Activated T-cell treated with anti-CD3 and anti-CD28 coated beads for 24 hours (primary cell): ENCODE data around the gene NBAS.
"Not testable (repeated sequence)": the region's sequence is repeated elsewhere in the genome, so short reads cannot be mapped to it uniquely, and the experiment has no call there.

Experiments used
- DNase-seq: peaks from one replicate; pipeline ENCODE4 v3.0.0-alpha.2; 2020; ENCODE audit warnings: low read depth

Gene NBAS

GRCh38 chr2:15460112-15460620 is 101.0 kb downstream of the NBAS start:
- no peak for DNase-seq

- no peak for DNase-seq
Measured at GRCh38 chr2:15458277-15458676, 102.9 kb downstream of the NBAS start.

DNA sequence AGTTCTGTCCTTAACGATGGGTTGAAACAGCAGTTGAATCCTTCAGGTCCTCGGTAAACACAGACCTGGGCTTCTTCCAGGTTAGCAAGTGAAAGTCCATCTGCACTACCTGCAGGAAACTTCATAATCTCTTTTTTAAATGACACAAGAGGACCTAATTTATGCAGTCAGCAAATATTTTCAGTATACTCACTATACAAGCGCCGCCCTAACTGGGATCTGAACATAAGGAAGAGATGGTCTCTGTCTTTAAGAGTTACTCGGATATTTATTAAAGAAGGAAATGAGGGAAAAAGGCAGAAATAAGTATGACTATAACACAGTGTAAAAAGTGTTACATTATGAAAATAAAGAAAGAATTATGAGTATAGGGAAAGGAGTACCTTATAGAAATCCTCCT is 103.3 kb downstream of the NBAS start:
- DNase-seq, result no peak

- no peak for DNase-seq
Measured at GRCh38 chr2:15456352-15456751, 104.8 kb downstream of the NBAS start.

GRCh38 chr2:15450808-15451207 is 110.3 kb downstream of the NBAS start:
- no peak for DNase-seq

- DNase-seq, result no peak
Measured at GRCh38 chr2:15449556-15450236, 111.4 kb downstream of the NBAS start.

DNA sequence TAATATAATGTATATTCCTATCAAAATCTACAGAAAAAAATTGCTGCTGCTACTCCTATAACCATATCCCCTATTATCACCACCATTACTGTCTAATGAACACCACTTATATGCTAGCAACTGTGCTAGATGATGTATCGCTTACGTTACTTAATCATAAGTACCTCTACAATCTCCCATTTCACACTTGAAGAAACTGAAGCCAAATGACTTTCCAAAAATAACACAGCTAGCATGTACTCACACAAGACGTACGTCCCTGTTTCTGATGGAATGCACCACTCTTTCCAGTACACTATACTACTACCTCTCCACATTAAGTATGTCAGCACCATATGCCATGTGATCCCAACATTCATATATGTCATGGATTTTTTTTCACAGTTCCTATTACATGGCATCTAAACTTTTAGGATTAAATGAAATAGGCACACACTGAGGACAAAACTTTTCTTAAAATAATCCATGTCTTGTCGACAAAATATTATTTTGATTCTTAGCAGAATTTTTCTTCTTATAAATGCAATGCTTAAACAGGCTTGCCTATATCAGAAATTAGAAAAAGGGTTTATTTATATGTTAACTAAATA is 112.8 kb downstream of the NBAS start:
- no peak for DNase-seq

DNA sequence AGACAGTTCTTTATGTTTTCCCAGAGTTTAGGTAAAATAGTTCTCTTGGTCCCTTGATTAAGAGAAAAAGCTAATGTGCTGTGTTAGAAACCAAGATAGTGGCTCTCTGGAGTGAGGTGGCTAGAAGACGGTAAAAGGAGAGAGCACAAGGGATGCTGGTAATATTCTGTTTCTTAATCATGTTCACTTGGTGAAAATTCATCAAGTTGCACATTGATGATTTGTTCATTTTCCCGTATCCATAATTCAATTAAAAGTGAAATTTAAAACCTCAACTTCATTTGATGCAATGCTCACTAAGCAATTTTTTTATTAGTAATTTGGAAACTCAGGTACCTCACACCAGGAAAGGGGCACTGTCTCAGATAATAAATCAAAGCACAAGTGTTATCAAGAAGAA is 113.8 kb downstream of the NBAS start:
- DNase-seq, result no peak

GRCh38 chr2:15446961-15447360 is 114.2 kb downstream of the NBAS start:
- no peak for DNase-seq

DNA sequence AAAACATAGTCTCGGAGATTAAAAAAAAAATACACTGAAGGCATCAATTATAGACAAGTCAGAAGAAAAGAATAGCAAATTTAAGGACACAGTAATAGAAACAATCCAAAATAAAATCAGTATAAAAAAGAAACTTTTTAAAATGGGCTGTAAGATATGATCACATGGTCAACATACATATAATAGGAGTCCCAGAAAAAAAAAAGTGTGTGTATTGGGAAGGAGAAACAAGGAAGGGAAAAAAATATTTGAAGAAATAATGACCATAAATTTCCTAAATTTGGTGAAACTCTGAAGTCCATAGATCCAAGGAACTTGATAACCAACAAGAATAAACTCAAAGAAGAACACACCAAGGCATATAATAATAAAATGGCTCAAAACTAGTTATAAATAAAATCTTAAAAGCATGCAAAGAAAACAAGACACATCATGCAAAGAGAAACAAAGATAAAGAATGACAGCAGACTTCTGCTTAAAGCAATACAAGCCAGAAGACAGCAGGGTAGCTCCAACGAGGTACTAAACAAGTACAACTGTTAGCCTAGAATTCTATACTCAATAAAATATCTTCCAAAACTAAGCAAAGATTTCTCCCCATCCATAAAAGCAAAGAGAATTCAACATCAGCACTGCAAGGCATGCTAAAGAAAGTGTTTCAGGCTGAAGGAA is 115.1 kb downstream of the NBAS start:
- DNase-seq, result no peak

DNA sequence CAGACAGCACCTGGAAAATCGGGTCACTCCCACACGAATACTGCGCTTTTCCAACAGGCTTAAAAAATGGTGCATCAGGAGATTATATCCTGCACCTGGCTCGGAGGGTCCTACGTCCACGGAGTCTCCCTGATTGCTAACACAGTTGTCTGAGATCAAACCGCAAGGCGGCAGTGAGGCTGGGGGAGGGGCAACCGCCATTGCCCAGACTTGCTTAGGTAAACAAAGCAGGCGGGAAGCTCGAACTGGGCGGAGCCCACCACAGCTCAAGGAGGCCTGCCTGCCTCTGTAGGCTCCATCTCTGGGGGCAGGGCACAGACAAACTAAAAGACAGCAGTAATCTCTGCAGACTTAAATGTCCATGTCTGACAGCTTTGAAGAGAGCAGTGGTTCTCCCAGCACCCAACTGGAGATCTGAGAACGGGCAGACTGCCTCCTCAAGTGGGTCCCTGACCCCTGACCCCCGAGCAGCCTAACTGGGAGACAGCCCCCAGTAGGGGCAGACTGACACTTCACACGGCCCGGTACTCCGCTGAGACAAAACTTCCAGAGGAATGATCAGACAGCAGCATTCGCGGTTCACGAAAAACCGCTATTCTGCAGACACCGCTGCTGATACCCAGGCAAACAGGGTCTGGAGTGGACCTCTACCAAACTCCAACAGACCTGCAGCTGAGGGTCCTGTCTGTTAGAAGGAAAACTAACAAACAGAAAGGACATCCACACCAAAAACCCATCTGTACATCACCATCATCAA is 121.2 kb downstream of the NBAS start:
- DNase-seq, result not testable (repeated sequence)

DNA sequence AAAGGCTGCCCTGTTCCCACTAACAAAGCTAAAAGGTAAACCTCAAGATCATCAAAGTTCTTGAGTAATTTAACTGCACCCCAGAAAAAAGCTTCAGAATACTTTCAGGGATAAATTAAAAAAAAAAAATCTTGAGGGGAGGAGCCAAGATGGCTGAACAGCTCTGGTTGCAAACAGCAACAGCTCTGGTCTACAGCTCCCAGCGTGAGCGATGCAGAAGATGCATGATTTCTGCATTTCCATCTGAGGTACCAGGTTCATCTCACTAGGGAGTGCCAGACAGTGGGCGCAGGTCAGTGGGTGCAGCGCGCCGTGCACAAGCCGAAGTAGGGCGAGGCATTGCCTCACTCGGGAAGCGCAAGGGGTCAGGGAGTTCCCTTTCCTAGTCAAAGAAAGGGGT is 121.8 kb downstream of the NBAS start:
- not testable (repeated sequence) for DNase-seq

GRCh38 chr2:15436195-15436594 is 124.9 kb downstream of the NBAS start:
- no peak for DNase-seq

DNA sequence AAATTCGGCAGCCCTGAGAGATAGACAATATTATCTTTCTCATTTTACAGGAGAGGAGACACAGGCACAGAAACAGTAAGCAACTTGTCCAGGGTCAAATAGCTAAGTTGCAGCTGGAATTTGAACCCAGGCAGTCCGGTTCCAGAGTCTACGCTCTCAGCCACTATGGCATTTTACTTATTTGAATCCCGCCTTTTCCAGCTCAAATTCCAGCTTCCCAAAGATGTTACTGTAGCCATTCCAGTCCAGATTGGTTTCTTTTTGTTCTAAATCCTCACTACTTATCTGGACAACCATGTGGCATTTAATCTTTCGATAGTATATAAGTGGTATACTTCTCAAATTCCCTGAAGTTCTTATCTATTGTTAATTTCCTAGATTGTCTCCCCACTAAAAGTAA is 125.7 kb downstream of the NBAS start:
- DNase-seq, result no peak

DNA sequence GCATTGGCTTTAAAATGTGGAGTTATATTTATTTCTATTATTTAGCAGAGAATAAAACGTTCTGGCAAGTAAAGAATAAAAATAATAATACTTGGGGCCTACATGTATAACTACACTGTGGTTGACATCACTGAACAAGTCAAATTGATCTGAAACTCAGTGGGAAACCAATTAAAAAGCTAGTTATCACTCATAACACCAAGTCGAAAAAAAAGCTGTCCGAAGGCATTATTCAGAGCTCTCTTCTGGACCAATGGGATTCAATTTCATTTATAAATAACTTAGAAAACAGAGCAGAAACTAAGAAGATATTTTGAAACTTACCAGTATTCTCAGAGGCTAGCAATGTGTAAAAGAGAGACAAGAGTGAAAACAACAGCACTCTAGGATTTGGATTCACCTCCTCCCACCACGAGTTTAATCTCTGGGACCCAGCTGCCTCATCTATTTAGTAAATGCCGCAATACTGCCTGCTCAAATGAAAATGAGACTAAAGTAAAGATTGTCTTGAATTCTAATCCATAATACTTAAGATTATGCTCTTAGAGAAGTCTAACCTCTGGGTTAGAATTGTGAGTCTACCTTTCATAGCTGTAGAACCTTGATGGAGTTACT is 128.4 kb downstream of the NBAS start:
- no peak for DNase-seq

- DNase-seq, result no peak
Measured at GRCh38 chr2:15429032-15429431, 132.1 kb downstream of the NBAS start.

DNA sequence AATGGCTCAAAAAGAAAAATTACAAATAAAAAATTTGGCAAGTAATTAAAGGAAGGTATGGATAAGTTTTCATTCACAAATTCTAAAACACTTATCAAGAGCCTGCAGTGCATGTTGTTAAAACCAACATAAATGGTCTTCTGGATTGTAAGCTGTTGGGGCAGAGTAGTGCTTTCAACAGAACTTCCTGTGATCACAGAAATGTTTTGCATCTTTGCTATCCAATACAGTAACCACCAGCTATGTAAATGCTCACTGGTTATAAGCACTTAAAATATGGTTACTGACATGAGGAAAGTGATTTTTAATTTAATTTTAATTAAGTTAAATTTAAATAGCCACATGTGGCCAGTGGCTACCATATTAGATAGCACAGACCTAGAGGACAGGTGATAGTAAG is 133.1 kb downstream of the NBAS start:
- DNase-seq, result no peak

GRCh38 chr2:15426606-15427005 is 134.5 kb downstream of the NBAS start:
- DNase-seq, result no peak

DNA sequence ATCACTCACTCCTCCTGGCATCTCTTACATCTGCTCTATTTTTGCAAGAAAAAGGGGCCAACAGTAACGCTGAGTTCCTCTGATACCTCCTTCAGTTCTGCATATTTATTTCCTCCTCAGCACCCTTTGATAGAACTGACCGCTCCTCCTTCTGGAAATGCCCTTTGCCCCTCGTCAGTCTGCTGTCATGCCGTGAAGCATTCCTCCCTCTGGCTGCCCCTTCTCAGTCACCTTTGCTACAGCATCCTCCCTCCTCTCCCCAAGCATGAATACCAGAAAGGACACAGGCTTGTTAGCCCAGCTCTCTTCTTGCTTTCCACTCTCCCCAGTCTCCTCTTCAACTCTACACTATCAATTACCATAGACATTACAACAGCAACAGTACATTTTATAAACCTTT is 135.4 kb downstream of the NBAS start:
- DNase-seq, result no peak

DNA sequence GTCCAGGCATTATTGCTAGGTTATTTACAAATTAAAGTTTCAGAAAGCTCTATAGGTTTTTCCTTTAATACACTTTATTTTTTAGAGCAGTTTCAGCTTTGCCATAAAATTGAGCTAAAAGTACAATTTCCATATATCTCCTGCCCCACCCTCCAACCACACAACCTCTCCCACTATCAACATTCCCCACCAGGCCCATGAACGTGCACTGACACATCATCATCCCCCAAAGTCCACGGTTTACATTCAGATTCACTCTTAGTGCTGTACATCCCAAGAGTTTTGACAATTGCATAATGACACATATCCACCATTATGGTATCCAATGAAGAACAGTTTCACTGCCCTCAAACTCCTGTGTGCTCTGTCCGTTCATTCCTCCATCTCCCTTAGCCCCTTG is 139.4 kb downstream of the NBAS start:
- no peak for DNase-seq

GRCh38 chr2:15415748-15416147 is 145.4 kb downstream of the NBAS start:
- DNase-seq, result no peak

DNA sequence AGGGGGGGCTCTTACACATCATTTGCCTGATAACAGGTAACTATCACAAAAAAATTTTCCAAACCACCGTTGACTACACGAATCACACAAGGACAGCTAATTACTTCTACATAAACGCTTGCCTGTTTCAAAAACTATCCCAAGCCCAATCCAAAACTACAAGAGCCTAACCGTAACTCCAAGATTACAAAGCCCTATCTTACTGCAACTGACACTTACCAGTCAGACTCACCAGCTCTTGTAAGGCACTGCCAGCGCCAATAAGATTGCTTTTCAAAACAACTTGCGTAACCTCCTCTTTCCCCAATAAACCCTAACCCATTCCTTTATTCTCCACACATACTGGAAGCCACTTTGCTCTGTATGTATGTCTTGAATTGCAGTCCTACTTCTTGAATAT is 148.4 kb downstream of the NBAS start:
- no peak for DNase-seq
